Measurements from ENCODE around the gene SERPINA6. TPM values are rescaled to one million over a fixed set of nuclear protein-coding genes. Genes with fewer than 3 reads are reported as not detected.
"Not testable (repeated sequence)": the region's sequence is repeated elsewhere in the genome, so short reads cannot be mapped to it uniquely, and the experiment has no call there.

SERPINA6 gene
- total RNA-seq, 1 experiment from 2014 or later, result not detected

DNA sequence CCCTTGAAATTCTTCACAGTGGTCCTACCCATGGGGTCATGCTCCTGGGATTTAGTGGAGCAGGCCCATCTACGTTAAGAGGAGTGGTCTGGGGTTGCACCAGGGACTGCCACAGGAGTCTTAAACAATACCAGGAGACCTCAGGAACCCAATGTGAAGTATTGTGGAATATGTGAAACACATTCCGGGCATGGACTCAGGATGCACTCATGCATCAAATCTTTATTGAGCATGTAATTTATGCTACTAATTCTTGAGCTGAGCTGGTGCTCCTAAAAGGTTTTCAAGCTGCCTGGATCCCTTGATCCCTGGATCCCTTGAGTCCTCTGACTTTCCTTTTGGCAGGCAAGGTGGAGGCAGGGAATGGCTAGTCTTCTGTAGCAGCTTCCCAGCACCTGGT, 38.9 kb downstream of the SERPINA6 start:
- Mint-ChIP-seq H3K4me1 (ENCODE audit: insufficient read depth, unreplicated experiment) (no peaks in the 10 kb centered on the region), H3K27me3 (ENCODE audit: insufficient read depth, unreplicated experiment) (no peaks in the 10 kb centered on the region), H3K27ac (ENCODE audit: low read depth, unreplicated experiment) (no peak overlapping the region), H3K36me3 (ENCODE audit: insufficient read depth, unreplicated experiment) (no peaks in the 10 kb centered on the region), H3K4me3 (ENCODE audit: unreplicated experiment) (no peak overlapping the region), H3K9me3 (ENCODE audit: unreplicated experiment) (no peaks in the 10 kb centered on the region)
- POLR2A ChIA-PET, result no interaction called here
- TF ChIP-seq, protein P1, sequence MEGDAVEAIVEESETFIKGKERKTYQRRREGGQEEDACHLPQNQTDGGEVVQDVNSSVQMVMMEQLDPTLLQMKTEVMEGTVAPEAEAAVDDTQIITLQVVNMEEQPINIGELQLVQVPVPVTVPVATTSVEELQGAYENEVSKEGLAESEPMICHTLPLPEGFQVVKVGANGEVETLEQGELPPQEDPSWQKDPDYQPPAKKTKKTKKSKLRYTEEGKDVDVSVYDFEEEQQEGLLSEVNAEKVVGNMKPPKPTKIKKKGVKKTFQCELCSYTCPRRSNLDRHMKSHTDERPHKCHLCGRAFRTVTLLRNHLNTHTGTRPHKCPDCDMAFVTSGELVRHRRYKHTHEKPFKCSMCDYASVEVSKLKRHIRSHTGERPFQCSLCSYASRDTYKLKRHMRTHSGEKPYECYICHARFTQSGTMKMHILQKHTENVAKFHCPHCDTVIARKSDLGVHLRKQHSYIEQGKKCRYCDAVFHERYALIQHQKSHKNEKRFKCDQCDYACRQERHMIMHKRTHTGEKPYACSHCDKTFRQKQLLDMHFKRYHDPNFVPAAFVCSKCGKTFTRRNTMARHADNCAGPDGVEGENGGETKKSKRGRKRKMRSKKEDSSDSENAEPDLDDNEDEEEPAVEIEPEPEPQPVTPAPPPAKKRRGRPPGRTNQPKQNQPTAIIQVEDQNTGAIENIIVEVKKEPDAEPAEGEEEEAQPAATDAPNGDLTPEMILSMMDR (IDR thresholded peaks at IDR 0.05; ENCODE audit: unreplicated experiment), result no peak
- no peak for DNase-seq (ENCODE audit: unreplicated experiment)
- intact Hi-C loops (cut with micrococcal nuclease), result no loop called here
- CTCF ChIA-PET, result no interaction called here
- BruUV-seq (replicated peaks), result no TSS peak

DNA sequence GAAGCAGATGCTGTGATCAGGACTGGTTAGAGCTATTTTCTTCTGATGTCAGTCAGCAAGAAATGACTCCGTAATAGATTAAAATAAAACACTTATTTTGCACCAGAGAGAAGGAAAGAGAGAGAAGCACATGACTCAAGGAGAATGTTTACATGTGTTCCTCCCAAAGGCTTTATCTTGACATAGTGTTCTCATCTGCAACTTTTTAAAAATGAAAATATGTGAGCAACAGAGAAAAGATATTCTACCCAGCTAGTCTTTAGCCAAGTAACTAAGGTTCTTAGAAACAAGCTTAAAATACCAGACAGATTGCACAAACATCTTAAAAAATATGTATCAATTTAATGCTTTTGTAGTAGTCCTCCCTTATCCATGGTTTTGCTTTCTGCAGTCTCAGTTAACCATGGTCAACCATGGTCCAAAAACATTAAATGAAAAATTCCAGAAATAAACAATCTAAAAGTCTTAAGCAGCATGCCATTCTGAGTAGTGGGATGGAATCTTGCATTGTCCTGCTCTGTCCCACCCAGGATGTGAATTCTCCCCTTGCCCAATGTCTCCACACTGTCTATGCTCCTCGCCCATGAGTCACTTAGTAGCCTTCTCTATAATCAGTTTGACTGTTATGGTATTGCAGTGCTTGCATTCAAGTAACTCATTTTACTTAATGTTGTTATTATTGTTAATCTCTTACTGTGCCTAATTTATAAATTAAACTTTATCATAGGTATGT, 40.0 kb downstream of the SERPINA6 start:
- no peak for DNase-seq (ENCODE audit: unreplicated experiment)
- Mint-ChIP-seq H3K27ac (ENCODE audit: low read depth, unreplicated experiment) (no peak overlapping the region), H3K36me3 (ENCODE audit: insufficient read depth, unreplicated experiment) (no peaks in the 10 kb centered on the region), H3K27me3 (ENCODE audit: insufficient read depth, unreplicated experiment) (no peaks in the 10 kb centered on the region), H3K4me3 (ENCODE audit: unreplicated experiment) (no peak overlapping the region), H3K4me1 (ENCODE audit: insufficient read depth, unreplicated experiment) (no peaks in the 10 kb centered on the region), H3K9me3 (ENCODE audit: unreplicated experiment) (no peaks in the 10 kb centered on the region)
- intact Hi-C loops (cut with micrococcal nuclease), result no loop called here
- ChIA-PET POLR2A (no interaction called here), CTCF (interaction anchor here (0.7 kb wide), 1 partner anchor 377 kb away, joined by 3 read pairs; no protein-coding TSS in a partner anchor)
- no TSS peak for BruUV-seq (replicated peaks)
- TF ChIP-seq, protein P1 (IDR thresholded peaks at IDR 0.05; ENCODE audit: unreplicated experiment), result no peak

DNA sequence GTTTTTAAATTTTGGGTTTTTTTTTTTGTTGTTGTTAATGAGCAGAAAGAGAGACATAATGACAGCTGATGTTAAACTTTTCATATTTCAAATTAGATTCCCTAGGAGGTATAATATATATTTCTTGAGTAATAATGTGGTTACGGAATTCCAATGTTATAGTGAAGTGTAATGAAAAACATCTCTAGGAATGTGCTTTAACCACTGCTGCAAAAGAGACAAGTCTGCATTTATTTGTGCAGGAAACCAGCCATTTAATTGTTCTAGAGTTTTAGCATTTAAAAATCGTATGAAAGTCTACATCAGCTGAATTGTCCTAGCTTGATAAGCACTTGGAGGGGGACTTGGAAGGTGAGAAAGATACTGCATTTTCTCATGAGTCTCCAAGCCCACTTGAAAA, 44.4 kb downstream of the SERPINA6 start:
- TF ChIP-seq, protein P1 (IDR thresholded peaks at IDR 0.05; ENCODE audit: unreplicated experiment), result no peak
- BruUV-seq (replicated peaks), result no TSS peak
- no peaks in the 10 kb centered on the region for H3K4me1 Mint-ChIP-seq (ENCODE audit: insufficient read depth, unreplicated experiment)
- intact Hi-C loops (cut with micrococcal nuclease), result no loop called here
- H3K27ac Mint-ChIP-seq (ENCODE audit: low read depth, unreplicated experiment), result no peak overlapping the region
- no peaks in the 10 kb centered on the region for H3K9me3 Mint-ChIP-seq (ENCODE audit: unreplicated experiment)
- peaks cover 7% of the 10 kb centered on the region for H3K36me3 Mint-ChIP-seq (ENCODE audit: insufficient read depth, unreplicated experiment)
- H3K4me3 Mint-ChIP-seq (ENCODE audit: unreplicated experiment), result no peak overlapping the region
- H3K27me3 Mint-ChIP-seq (ENCODE audit: insufficient read depth, unreplicated experiment), result no peaks in the 10 kb centered on the region
- CTCF ChIA-PET, result interaction anchor here (1.1 kb wide), 1 partner anchor 11 kb away, joined by 3 read pairs; no protein-coding TSS in a partner anchor
- POLR2A ChIA-PET, result interaction anchor here (1.3 kb wide), 1 partner anchor 8 kb away, joined by 3 read pairs; no protein-coding TSS in a partner anchor
- no peak for DNase-seq (ENCODE audit: unreplicated experiment)

DNA sequence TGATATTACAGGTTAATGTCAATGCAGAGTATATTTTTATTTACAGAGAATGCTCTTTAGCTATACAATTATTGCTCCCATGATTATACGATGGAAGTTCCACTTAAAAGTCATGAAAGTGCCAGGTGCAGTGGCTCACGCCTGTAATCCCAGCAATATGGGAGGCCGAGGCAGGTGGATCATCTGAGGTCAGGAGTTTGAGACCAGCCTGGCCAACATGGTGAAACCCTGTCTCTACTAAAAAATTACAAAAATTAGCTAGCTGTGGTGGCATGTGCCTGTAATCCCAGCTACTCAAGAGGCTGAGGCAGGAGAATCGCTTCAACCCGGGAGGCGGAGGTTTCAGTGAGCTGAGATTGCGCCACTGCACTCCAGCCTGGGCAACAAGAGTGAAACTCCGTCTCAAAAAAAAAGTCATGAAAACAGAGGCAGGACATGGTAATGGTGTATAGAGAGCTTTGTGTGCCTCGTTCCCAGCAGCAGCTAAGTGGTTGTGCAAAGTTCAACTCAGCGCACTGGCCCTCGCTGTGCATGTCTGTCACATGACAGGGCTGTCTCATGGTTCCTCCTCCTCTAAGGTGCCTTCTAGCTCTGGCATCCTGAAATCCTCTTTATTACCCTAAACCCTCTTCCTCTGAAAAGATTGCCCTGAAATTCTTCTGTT, 46.1 kb downstream of the SERPINA6 start:
- H3K9me3 Mint-ChIP-seq (ENCODE audit: unreplicated experiment); H3K36me3 Mint-ChIP-seq (ENCODE audit: insufficient read depth, unreplicated experiment); H3K27ac Mint-ChIP-seq (ENCODE audit: low read depth, unreplicated experiment); DNase-seq (ENCODE audit: unreplicated experiment); BruUV-seq (replicated peaks); POLR2A ChIA-PET; intact Hi-C loops (cut with micrococcal nuclease); H3K4me1 Mint-ChIP-seq (ENCODE audit: insufficient read depth, unreplicated experiment); H3K4me3 Mint-ChIP-seq (ENCODE audit: unreplicated experiment); H3K27me3 Mint-ChIP-seq (ENCODE audit: insufficient read depth, unreplicated experiment): not testable (repeated sequence)
- CTCF ChIA-PET, result interaction anchor here (1.1 kb wide), 1 partner anchor 140 kb away, joined by 5 read pairs; no protein-coding TSS in a partner anchor

Measured in MCF 10A (cell line).